Liver (tissue), 9 donors: ENCODE measurements around the gene SH3PXD2A. TPM values are rescaled to one million over a fixed set of nuclear protein-coding genes. Genes with fewer than 3 reads are reported as not detected.

ENCODE experiments used
- DNase-seq: peaks from one replicate; pipeline ENCODE4 v3.0.0-alpha.2; 2017; ENCODE audit warnings: low spot score
- H3K27ac ChIP-seq, 2 donors: one replicate each; pipeline ENCODE4 v1.7.0; 2013; ENCODE audit warnings: inconsistent platforms in 2 of 2, low read length in 2 of 2, control low read depth in 1 of 2, low read depth in 1 of 2, mild to moderate bottlenecking in 1 of 2
- H3K27me3 ChIP-seq, 4 donors: one replicate each; pipeline versions ENCODE4 v1.6.1 to v1.7.0; 2013; ENCODE audit warnings: low read length in 3 of 4, inconsistent platforms in 1 of 4, mild to moderate bottlenecking in 1 of 4, moderate library complexity in 1 of 4; ENCODE audit not compliant: control insufficient read depth in 4 of 4, insufficient read depth in 4 of 4
- H3K36me3 ChIP-seq, 4 donors: one replicate each; pipeline versions ENCODE4 v1.6.1 to v1.7.0; 2013; ENCODE audit warnings: low read length in 3 of 4, mild to moderate bottlenecking in 3 of 4, low read depth in 1 of 4, moderate library complexity in 1 of 4; ENCODE audit not compliant: control insufficient read depth in 4 of 4, insufficient read depth in 3 of 4
- H3K4me1 ChIP-seq, 4 donors: one replicate each; pipeline versions ENCODE4 v1.6.1 to v1.7.0; 2013; ENCODE audit warnings: low read length in 3 of 4, mild to moderate bottlenecking in 3 of 4, moderate library complexity in 1 of 4; ENCODE audit not compliant: control insufficient read depth in 4 of 4, insufficient read depth in 4 of 4
- H3K4me3 ChIP-seq, 3 donors: one replicate each; pipeline versions ENCODE4 v1.6.1 to v1.7.0; 2013; ENCODE audit warnings: low read length in 3 of 3, control low read depth in 1 of 3, low read depth in 1 of 3, mild to moderate bottlenecking in 1 of 3
- H3K9ac ChIP-seq, 2 donors: one replicate each; pipeline ENCODE4 v1.7.0; 2013; ENCODE audit warnings: low read length in 2 of 2, mild to moderate bottlenecking in 2 of 2, moderate library complexity in 2 of 2, control low read depth in 1 of 2, low read depth in 1 of 2
- H3K9me3 ChIP-seq, 4 donors: one replicate each; pipeline versions ENCODE4 v1.6.1 to v1.7.0; 2013; ENCODE audit warnings: low read length in 3 of 4; ENCODE audit not compliant: control insufficient read depth in 4 of 4
- EGR1 ChIP-seq, 2 donors: IDR thresholded peaks; 2 replicates each; pipeline ENCODE4 v1.6.1; 2016 to 2018; ENCODE audit warnings: antibody characterized with exemption in 2 of 2, low read depth in 2 of 2
- FOXA2 ChIP-seq: IDR thresholded peaks from 2 replicates; pipeline ENCODE4 v1.6.1; 2016; ENCODE audit warnings: antibody characterized with exemption
- GABPA ChIP-seq, 2 donors: IDR thresholded peaks in 1 of 2; conservative IDR thresholded peaks in 1 of 2; 2 replicates each; pipeline ENCODE4 v1.6.1; 2016; ENCODE audit warnings: antibody characterized with exemption in 2 of 2, mild to moderate bottlenecking in 1 of 2, moderate library complexity in 1 of 2
- HNF4A ChIP-seq, 2 donors: conservative IDR thresholded peaks; 2 replicates each; pipeline ENCODE4 v1.6.1; 2016; ENCODE audit warnings: antibody characterized with exemption in 2 of 2, mild to moderate bottlenecking in 2 of 2
- HNF4G ChIP-seq: IDR thresholded peaks from 2 replicates; pipeline ENCODE4 v1.6.1; 2016; ENCODE audit warnings: antibody characterized with exemption
- JUND ChIP-seq, 2 donors: IDR thresholded peaks; 2 replicates each; pipeline ENCODE4 v1.6.1; 2016; ENCODE audit warnings: antibody characterized with exemption in 2 of 2
- NR2F2 ChIP-seq: IDR thresholded peaks from 2 replicates; pipeline ENCODE4 v1.6.1; 2016; ENCODE audit warnings: antibody characterized with exemption
- RAD21 ChIP-seq, 2 donors: IDR thresholded peaks; 2 replicates each; pipeline ENCODE4 v1.6.1; 2016; ENCODE audit warnings: antibody characterized with exemption in 2 of 2, mild to moderate bottlenecking in 2 of 2
- RXRA ChIP-seq, 2 donors: IDR thresholded peaks; 2 replicates each; pipeline ENCODE4 v1.6.1; 2017 to 2018; ENCODE audit warnings: antibody characterized with exemption in 2 of 2, mild to moderate bottlenecking in 1 of 2
- SP1 ChIP-seq: IDR thresholded peaks from 2 replicates; pipeline ENCODE4 v1.6.1; 2018; ENCODE audit warnings: antibody characterized with exemption, mild to moderate bottlenecking
- TAF1 ChIP-seq: conservative IDR thresholded peaks from 2 replicates; pipeline ENCODE4 v1.6.1; 2016; ENCODE audit warnings: antibody characterized with exemption, mild to moderate bottlenecking
- YY1 ChIP-seq: IDR thresholded peaks from 2 replicates; pipeline ENCODE4 v1.6.1; 2016; ENCODE audit warnings: antibody characterized with exemption, mild to moderate bottlenecking
- WGBS: extraction: QIAGEN DNeasy Blood & Tissue Kit; methylation state at CpG from one replicate; pipeline ENCODE4 v1.1.7; 2013; 5-methylcytosine and 5-hydroxymethylcytosine counted together
- polyA plus RNA-seq, 2 donors: library from polyadenylated mRNA; stranded (reverse) in 1 of 2; unstranded in 1 of 2; fragments of 200-250 nt in 1 of 2; fragments of >200 nt in 1 of 2; fragmentation: Nextera tagmentation in 1 of 2; extraction: Ambion mirVana in 1 of 2; gene quantifications; one replicate each; pipeline versions ENCODE4 v1.2.1 to v1.2.3, GENCODE V29; 2013 to 2015
- total RNA-seq, 2 donors: library from RNA; depleted of rRNA; stranded (reverse); fragments of >200 nt; gene quantifications; one replicate each; pipeline ENCODE4 v1.2.3, GENCODE V29; 2014
- TF ChIP-seq, protein P1 (sequence below): fragments of 150-350 bp; IDR thresholded peaks from 2 replicates; pipeline ENCODE4 v1.5.1; 2017; ENCODE audit warnings: improper control_type of control experiment, low read depth, low read length; ENCODE audit not compliant: missing input control
- TF ChIP-seq, protein P2 (sequence below): IDR thresholded peaks from 2 replicates; pipeline ENCODE4 v1.6.1; 2016; ENCODE audit warnings: antibody characterized with exemption, mild to moderate bottlenecking
- TF ChIP-seq, protein P3 (sequence below): IDR thresholded peaks from 2 replicates; pipeline ENCODE4 v1.6.1; 2016; ENCODE audit warnings: antibody characterized with exemption
- TF ChIP-seq, protein P4 (sequence below): IDR thresholded peaks from 2 replicates; pipeline ENCODE4 v1.6.1; 2016; ENCODE audit warnings: antibody characterized with exemption
- TF ChIP-seq, protein P5 (sequence below): IDR thresholded peaks from 2 replicates; pipeline ENCODE4 v1.6.1; 2016; ENCODE audit warnings: antibody characterized with exemption
- donor health status: healthy.
- donor health status: healthy.
- donor health status: healthy.
- donor health status: healthy.
- donor health status: healthy.

SH3PXD2A gene
- total and polyA plus RNA-seq, 4 donors: 0.82 to 5.5 (median 3.9) TPM

DNA sequence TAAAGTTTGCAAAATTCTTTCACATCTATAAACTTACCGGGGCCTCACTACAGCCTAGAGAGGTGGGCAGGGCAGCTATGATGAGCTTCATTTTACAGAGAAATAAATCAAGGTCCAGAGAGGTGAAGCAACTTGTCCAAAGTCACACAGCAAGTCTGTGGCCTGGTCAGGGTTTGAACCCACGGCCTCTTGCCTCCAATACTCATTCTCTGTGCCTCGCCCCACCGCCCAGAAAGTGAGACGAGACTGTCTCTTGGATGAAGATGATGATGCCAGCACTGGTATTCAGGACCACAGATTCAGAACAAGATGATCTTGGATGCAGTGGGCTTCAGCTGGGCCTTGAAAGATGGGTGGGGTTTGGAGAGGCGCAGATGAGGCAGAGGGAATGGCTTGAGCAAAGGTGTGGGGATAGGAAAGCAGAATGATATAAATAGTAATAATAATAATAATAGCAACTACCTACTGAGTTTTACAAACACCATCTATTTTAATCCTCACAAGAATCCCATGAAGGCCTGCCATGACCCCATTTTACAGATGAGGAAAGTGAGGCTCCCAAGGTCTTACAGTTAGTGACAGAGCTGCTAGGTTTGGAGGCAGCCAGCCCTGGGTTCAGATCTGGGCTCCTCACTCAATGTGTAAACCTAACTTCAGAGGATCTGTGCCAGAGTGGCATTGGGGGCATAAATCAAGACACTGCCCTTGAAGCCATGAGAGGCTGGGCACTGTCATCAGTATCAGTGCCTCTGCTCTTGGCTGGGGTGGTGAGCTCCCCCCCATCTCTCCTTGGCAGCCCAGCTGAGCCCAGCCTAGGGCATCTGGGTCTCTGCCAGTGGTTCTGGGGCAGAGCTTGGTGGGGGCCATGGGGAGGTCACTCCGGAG is 291.9 kb downstream of the SH3PXD2A start:
- Histone ChIP-seq H3K9me3 (no peaks in the 10 kb centered on the region), H3K9ac (no peak overlapping the region), H3K4me3 (no peak overlapping the region), H3K27ac (no peak overlapping the region), H3K27me3 (no peaks in the 10 kb centered on the region), H3K4me1 (peaks cover 0 to 6% (median 0%) of the 10 kb centered on the region in 4 donors), H3K36me3 (no peaks in the 10 kb centered on the region)
- TF ChIP-seq, protein P1, sequence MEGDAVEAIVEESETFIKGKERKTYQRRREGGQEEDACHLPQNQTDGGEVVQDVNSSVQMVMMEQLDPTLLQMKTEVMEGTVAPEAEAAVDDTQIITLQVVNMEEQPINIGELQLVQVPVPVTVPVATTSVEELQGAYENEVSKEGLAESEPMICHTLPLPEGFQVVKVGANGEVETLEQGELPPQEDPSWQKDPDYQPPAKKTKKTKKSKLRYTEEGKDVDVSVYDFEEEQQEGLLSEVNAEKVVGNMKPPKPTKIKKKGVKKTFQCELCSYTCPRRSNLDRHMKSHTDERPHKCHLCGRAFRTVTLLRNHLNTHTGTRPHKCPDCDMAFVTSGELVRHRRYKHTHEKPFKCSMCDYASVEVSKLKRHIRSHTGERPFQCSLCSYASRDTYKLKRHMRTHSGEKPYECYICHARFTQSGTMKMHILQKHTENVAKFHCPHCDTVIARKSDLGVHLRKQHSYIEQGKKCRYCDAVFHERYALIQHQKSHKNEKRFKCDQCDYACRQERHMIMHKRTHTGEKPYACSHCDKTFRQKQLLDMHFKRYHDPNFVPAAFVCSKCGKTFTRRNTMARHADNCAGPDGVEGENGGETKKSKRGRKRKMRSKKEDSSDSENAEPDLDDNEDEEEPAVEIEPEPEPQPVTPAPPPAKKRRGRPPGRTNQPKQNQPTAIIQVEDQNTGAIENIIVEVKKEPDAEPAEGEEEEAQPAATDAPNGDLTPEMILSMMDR: no peak
- TF ChIP-seq, protein P2, sequence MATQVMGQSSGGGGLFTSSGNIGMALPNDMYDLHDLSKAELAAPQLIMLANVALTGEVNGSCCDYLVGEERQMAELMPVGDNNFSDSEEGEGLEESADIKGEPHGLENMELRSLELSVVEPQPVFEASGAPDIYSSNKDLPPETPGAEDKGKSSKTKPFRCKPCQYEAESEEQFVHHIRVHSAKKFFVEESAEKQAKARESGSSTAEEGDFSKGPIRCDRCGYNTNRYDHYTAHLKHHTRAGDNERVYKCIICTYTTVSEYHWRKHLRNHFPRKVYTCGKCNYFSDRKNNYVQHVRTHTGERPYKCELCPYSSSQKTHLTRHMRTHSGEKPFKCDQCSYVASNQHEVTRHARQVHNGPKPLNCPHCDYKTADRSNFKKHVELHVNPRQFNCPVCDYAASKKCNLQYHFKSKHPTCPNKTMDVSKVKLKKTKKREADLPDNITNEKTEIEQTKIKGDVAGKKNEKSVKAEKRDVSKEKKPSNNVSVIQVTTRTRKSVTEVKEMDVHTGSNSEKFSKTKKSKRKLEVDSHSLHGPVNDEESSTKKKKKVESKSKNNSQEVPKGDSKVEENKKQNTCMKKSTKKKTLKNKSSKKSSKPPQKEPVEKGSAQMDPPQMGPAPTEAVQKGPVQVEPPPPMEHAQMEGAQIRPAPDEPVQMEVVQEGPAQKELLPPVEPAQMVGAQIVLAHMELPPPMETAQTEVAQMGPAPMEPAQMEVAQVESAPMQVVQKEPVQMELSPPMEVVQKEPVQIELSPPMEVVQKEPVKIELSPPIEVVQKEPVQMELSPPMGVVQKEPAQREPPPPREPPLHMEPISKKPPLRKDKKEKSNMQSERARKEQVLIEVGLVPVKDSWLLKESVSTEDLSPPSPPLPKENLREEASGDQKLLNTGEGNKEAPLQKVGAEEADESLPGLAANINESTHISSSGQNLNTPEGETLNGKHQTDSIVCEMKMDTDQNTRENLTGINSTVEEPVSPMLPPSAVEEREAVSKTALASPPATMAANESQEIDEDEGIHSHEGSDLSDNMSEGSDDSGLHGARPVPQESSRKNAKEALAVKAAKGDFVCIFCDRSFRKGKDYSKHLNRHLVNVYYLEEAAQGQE: no peak
- TF ChIP-seq, protein P3, sequence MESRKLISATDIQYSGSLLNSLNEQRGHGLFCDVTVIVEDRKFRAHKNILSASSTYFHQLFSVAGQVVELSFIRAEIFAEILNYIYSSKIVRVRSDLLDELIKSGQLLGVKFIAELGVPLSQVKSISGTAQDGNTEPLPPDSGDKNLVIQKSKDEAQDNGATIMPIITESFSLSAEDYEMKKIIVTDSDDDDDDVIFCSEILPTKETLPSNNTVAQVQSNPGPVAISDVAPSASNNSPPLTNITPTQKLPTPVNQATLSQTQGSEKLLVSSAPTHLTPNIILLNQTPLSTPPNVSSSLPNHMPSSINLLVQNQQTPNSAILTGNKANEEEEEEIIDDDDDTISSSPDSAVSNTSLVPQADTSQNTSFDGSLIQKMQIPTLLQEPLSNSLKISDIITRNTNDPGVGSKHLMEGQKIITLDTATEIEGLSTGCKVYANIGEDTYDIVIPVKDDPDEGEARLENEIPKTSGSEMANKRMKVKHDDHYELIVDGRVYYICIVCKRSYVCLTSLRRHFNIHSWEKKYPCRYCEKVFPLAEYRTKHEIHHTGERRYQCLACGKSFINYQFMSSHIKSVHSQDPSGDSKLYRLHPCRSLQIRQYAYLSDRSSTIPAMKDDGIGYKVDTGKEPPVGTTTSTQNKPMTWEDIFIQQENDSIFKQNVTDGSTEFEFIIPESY: no peak
- TF ChIP-seq HNF4G: no peak
- no peak for TF ChIP-seq RXRA (IDR thresholded peaks at IDR 0.05)
- TF ChIP-seq NR2F2: no peak
- no peak for TF ChIP-seq SP1
- TF ChIP-seq, protein P4, sequence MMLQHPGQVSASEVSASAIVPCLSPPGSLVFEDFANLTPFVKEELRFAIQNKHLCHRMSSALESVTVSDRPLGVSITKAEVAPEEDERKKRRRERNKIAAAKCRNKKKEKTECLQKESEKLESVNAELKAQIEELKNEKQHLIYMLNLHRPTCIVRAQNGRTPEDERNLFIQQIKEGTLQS: no peak
- TF ChIP-seq, protein P5, sequence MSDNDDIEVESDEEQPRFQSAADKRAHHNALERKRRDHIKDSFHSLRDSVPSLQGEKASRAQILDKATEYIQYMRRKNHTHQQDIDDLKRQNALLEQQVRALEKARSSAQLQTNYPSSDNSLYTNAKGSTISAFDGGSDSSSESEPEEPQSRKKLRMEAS: no peak
- TF ChIP-seq TAF1: no peak
- TF ChIP-seq GABPA (IDR thresholded peaks at IDR 0.05 in 1 of 2, conservative IDR thresholded peaks at IDR 0.05 in 1 of 2): no peak
- TF ChIP-seq YY1: no peak
- TF ChIP-seq HNF4A (conservative IDR thresholded peaks at IDR 0.05): no peak
- no peak for TF ChIP-seq EGR1 (IDR thresholded peaks at IDR 0.05; ENCODE audit: low read depth in 2 of 2)
- TF ChIP-seq FOXA2: no peak
- no peak for TF ChIP-seq JUND (IDR thresholded peaks at IDR 0.05)
- no peak for TF ChIP-seq RAD21 (IDR thresholded peaks at IDR 0.05)
- DNase-seq: no peak
- WGBS: 93% methylated on average over 7 of the region's 7 CpGs
